GM19043 (cell line): Measurements from ENCODE around the gene METTL13.

ENCODE experiments used
- ATAC-seq: cut with Tn5 transposase; IDR thresholded peaks from one replicate; pipeline ENCODE4 v1.9.1; 2021; ENCODE audit warnings: low read depth; ENCODE audit not compliant: unreplicated experiment

The METTL13 gene

DNA sequence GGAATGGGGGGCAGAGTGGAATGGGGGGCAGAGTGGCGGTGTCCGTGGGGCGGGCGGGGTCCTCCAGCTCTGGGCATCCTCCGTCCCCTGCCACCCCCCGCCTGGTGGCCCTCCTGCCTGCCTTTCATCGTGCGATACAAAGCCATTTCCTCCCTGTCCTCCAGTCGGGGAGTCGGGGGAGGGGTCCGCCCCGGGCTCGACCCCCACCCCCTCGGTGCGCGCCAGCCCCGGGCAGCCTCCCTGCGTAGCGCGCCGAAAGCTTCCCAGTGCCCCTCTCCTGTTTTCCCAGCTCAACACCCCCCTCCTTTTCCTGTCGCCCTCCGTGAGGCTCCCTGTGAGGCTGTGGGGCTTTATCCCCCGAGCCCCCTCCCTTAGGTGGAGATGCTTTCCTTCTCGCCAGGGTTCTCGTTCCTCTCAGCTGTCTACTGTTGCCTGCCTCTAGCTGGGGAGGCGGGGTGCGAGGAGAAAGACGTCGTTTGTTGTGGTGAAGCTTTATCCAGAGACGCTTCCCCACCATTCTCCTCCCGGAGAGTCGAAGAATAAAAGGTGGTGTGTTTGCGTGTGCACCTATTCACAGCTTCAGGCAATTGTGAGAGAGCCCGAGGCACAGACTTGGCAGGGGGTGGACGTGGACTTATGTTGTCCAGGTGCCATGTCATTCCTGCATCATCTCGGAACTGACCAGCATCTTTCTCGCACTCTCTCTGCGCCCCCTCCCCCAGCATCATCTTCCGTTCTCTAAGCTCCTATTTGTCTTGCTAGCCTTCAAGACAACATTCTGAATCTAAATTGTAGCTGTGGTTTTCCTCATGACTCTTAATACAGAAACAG lies 60.7 kb downstream of the METTL13 start:
- ATAC-seq, result no peak

DNA sequence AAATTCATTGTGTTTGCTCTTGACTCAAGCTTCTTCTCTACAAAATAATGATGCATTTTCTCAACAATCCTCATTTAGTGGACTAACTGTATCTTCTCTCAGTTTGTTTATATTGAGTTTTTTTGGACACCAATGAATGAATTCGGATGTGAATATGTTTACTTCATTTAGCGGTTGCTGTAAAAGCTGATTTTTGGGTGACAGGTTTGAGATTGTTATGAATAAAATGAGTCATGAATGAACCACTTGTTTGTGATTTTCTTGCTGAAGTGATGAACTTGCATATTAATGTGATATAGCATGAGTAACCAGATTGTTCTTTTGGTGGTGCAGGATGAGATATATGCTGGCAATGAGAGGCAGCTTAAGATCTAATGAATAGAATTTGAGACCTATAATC lies 62.9 kb downstream of the METTL13 start:
- ATAC-seq, result no peak

GRCh38 chr1:171845998-171846397 lies 64.5 kb downstream of the METTL13 start:
- ATAC-seq, result no peak
